Frontal cortex (tissue), 4 donors: ENCODE results near the gene MAP4K1. TPM values are rescaled to one million over a fixed set of nuclear protein-coding genes. Genes with fewer than 3 reads are reported as not detected.
"Not testable (repeated sequence)": the region's sequence is repeated elsewhere in the genome, so short reads cannot be mapped to it uniquely, and the experiment has no call there.

Experiments used
- DNase-seq, 2 donors: peaks; one replicate each; pipeline ENCODE4 v3.0.0; 2012; ENCODE audit warnings: low spot score in 2 of 2
- FAIRE-seq: peaks from 2 replicates; lab custom pipeline; 2012; peaks lifted over from hg19 to GRCh38; lab: Jason Lieb, UNC
- total RNA-seq: library from RNA; depleted of rRNA; stranded (reverse); fragments of >200 nt; gene quantifications from one replicate; pipeline ENCODE4 v1.2.3, GENCODE V29; 2014
- donor health status: control.
- donor health status: control.
- donor health status: control.

MAP4K1 gene
- total RNA-seq, 1 donor from 2014 or later, result 1.2 TPM

GRCh38 chr19:38631301-38631700 is 13.5 kb upstream of the MAP4K1 start:
- FAIRE-seq, DNase-seq: not testable (repeated sequence)

- no peak for DNase-seq
- no peak for FAIRE-seq
These were observed 11.8 kb upstream of the MAP4K1 start for GRCh38 chr19:38629568-38629967.

DNA sequence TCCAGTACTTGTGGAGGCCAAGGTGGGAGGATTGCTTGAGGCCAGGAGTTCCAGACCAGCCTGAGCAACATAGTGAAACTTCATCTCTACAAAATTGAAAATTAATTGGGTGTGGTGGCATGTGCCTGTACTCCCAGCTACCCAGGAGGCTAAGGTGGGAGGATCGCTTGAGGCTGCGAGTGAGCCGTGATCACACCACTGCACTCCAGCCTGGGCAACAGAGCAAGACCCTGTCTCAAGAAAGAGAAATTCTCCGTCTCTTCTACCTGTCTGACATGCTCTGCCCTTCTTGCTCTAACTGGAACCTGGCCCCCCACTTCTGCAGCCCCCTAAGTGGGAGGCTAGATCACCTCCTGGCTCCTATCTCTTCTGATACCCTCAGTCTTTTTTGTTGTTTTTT is 8.6 kb upstream of the MAP4K1 start:
- DNase-seq, result no peak
- FAIRE-seq, result no peak

DNA sequence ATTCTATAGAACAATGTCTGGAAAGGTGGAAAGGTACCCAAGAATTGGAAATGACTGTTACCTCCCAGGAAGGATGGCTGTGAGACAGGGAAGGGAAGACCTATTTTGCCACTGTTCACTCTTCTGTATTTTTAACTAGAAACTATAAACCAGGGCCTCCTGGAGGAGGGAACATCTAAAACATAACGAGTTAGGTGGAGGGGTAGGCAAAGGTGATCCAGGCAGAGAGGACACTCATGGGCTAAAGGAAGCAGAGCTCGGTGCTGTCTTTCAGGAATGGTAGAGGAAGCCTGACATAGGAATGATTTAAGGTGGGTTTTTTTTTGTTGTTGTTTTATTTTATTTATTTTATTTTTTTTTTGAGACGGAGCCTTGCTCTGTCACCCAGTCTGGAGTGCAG is 7.1 kb upstream of the MAP4K1 start:
- DNase-seq (no peak), FAIRE-seq (no peak)

DNA sequence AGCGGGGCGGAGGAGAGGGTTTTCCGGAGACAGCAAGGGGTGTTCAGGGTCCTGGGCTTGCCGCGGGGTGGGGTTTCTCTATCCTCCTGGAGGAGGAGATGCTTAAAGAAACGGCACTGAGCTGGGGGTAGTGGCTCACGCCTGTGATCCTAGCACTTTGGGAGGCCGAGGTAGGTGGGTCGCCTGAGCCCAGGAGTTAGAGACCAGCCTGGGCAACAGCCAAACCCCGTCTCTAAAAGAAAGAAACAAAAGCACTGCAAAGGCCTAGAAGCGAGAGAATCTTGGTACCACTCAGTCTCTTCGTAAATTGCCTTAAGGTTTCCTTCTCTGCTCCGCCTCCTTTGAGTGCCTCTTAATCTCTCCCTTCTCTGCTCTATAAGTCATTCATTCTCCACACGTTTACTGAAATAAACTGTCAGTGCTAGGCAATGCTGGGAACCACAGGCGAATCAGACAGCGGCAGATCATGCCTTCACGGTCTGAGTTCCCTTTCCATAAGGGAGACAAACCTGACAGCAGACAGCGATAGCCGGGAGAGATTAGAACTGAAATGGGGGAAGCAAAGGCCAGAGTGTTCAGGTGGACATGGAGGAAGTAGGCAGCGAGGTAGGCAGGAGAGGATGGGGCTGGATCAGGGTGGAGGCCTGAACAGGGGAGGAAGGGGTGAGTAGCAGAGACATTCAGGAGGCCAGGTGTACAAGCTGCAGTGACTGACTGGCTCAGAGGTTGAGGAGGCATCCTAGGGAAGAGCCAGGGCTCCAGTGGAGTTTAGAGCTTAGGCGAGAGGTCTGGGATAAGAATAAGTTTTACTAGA is 1.8 kb upstream of the MAP4K1 start:
- DNase-seq (no peak), FAIRE-seq (no peak)

- peak; percentile 93 for FAIRE-seq
These were observed 1.0 kb upstream of the MAP4K1 start, which contains the start of gene EIF3K for GRCh38 chr19:38618590-38619360. Gene EIF3K, plus strand, starts transcription at chr19:38619188. Its CDS starts 81 bp downstream, at chr19:38619269.

GRCh38 chr19:38617283-38617763 is 430 bp downstream of the MAP4K1 start:
- FAIRE-seq, result no peak
- no peak for DNase-seq

More at GRCh38 chr19:38618590-38619360, 1.0 kb upstream of the MAP4K1 start, which contains the start of gene EIF3K:
- DNase-seq, result peak; percentile 97 to 99

GRCh38 chr19:38616265-38616664 is 1.5 kb downstream of the MAP4K1 start:
- DNase-seq (no peak), FAIRE-seq (no peak)

DNA sequence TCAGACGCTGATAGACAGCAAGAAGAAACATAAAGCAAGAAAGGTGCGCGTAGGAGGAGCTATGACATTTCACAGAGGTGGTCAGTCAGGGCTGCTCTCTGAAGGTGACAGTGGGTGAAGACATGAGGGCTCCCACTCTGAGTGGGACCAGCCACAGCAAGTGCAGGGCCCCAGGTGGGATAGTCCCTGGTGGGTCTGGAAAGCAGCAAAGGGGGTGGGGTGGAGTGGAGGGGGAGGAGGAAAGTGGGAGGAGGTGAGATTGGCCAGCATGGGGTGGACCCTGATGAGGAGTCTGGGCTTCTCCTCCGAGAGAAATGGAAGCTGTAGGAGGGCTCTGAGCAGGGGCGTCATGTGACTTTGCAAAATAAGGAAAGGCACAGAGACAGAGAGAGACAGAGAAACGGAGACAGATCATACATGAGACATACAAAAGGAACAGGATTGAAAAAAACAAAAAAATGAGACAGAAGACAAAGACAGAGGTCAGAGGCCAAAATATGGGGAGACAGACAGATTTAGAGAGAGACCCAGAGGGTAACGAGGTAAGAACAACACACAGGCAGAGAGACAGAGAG is 2.7 kb downstream of the MAP4K1 start:
- FAIRE-seq, result no peak
- no peak for DNase-seq

- no peak for FAIRE-seq
- DNase-seq, result no peak
These were observed 3.5 kb downstream of the MAP4K1 start for GRCh38 chr19:38614289-38614688.

DNA sequence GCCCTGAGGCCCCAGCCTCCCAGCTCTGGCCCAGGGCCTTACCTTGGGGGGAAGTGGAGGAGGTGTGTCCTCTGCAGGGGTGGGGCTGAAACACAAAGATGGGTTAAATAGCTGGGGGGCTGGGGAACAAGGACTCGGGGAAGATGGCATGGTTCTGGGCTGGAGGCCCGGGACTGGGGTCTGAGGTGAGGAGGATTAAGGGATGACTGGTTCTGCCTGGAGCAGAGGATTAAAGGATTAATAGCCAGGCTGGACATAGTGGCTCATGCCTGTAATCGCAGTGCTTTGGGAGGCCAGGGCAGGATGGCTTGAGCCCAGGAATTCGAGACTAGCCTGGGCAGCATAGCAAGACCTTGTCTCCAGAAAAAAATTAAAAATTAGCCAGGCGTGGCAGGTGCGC is 11.6 kb downstream of the MAP4K1 start:
- FAIRE-seq (no peak), DNase-seq (no peak)

DNA sequence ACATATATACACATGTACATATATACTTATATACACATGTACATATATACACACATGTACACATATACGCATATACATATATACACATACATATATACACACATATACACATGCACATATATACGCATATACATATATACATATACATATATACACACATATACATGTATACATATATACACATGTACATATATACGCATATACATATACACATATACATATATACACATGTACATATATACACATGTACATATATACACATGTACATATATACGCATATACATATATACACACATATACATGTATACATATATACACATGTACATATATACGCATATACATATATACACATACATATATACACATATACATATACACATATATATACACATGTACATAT is 14.9 kb downstream of the MAP4K1 start:
- DNase-seq, FAIRE-seq: not testable (repeated sequence)

GRCh38 chr19:38599722-38600121 is 18.0 kb downstream of the MAP4K1 start:
- FAIRE-seq, result no peak
- no peak for DNase-seq

GRCh38 chr19:38597075-38597474 is 20.7 kb downstream of the MAP4K1 start:
- DNase-seq, result no peak
- FAIRE-seq, result no peak

DNA sequence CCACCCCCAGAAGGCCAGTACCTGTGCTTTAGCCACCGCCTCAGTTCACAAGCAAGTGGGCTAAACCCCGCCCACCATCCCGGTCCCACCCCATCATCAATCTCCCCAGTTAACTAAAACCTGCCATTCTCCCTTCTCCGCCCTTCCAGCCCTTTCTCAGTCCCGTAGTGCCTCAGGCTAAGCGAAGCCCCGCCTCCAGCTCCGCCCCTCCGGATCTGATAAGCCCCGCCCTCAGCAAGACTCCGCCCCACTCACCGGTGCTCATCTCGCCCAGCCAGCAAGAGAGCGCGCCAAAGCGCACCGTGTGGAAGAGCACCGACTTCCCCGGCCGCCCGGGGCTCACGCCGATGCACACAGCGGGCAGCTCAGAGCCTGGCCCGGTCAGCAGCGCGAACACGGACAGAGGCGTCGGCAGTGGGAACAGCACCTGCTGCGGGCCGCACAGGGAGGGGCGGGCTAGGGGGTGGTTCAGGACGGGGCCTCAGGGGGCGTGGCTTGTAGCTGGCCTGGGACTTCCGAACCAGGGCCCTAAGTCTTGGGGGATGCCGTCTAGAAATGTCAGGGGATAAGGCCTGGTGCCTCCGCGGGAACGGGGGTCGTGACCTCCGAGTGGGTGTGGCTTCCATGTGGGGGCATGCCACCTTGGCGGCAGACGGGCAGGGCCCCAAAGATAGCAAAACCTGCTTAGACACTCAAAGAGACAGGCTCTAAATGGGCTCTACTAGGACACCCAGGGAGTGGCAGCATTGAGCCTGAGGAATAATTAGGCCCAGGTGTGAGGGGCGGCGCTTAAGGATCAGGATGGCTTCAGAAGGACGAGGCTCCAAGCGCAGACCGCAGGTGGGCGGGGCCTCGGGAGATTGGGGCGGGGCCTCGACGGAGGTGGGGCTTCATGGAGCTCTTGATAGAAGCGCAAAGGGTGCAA is 21.4 kb downstream of the MAP4K1 start:
- DNase-seq (peak in 1 of 2 donors; percentile 71), FAIRE-seq (no peak)

DNA sequence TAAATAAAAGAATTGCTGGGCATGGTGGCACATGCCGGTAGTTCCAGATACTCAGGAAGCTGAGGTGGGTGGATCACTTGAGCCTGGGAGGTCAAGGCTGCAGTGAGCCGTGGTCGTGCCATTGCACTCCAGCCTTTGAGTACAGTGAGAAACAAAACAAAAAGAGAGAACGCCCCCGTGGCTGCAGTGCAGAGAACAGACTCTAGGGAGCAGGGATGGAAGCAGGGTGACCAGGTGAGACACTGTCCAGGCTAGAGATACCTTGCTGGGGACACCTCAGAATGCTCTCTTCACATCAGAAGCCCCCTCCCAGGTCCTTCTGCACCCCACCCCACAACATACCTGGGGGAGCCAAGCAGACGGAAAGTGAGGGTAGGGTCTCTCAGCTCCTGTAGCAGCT is 24.8 kb downstream of the MAP4K1 start:
- FAIRE-seq (no peak), DNase-seq (no peak)

DNA sequence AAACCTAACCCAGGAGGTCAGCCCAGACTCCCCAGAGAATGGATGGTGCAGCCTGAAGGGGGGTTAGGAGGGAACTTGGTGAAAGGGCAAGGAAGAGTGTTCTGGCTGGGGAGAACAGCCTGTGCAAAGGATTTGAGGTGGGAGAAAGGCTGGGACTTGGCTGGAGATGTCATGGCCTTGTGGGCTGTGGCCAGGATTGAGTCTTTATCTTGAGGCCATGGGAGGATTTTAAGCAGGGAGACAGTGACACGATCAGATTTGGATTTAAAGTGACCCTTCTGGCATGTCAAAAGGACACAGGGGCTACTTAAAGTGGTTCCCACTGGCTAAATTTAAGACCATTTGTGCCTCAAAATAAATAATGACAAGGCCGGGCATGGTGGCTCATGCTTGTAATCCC is 29.7 kb downstream of the MAP4K1 start:
- DNase-seq (no peak), FAIRE-seq (no peak)

DNA sequence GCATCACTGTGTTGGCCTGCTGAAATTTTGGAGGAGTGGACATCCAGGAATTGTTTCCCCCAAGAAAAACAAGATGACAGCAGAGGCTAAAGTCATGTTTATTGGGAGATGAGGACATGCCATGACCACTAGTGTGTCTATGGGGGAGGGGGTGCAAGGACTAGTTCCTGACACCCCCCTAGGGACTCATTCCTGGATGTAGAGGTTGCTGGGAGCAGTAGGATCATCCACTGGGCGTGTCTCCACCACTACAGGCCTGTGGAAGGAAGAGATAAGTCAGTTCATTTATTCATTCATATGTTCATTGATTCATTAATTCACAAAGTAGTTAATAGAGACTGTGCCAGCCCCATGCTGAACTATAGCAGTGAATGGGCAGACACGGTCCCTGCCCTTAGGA is 30.2 kb downstream of the MAP4K1 start:
- no peak for FAIRE-seq

GRCh38 chr19:38583985-38584305 is 33.8 kb downstream of the MAP4K1 start:
- FAIRE-seq (no peak), DNase-seq (no peak)

More for the DNA sequence above, 30.2 kb downstream of the MAP4K1 start:
- DNase-seq, result no peak
